ENCODE data around the gene CELF1.

- TF ChIP-seq YY1 (IDR thresholded peaks at IDR 0.05; ENCODE audit: insufficient read depth, insufficient read length) (no peak), ZNF274 (IDR thresholded peaks at IDR 0.05; ENCODE audit: low read depth, low read length) (no peak), SUZ12 (IDR thresholded peaks at IDR 0.05; ENCODE audit: extremely low read depth, insufficient read depth, insufficient read length) (no peak)
Measured at GRCh38 chr11:47433157-47433556, 119.8 kb downstream of the CELF1 start.

Data from NT2/D1 (cell line).